DOHH2 (cell line): ENCODE data around the gene SLC6A6.

ENCODE experiments used
- H3F3A ChIP-seq: fragments of 200-600 bp; sonication (generic), shearing (Covaris generic); 2 replicates; pipeline ENCODE4 v1.6.0; 2016; ENCODE audit warnings: antibody characterized with exemption, mild to moderate bottlenecking; ENCODE audit not compliant: control insufficient read depth, insufficient read depth
- H3K27ac ChIP-seq: fragments of 200-600 bp; sonication (generic); 2 replicates; pipeline ENCODE4 v1.5.1; 2014; ENCODE audit warnings: low read depth, mild to moderate bottlenecking, low read length, moderate library complexity
- H3K27me3 ChIP-seq: fragments of 200-600 bp; sonication (generic); 2 replicates; pipeline ENCODE4 v1.6.1; 2014; ENCODE audit warnings: mild to moderate bottlenecking, low read length, mixed read lengths; ENCODE audit not compliant: control insufficient read depth
- H3K36me3 ChIP-seq: fragments of 200-600 bp; sonication (generic); 2 replicates; pipeline ENCODE4 v1.6.1; 2014; ENCODE audit warnings: mild to moderate bottlenecking, low read length, moderate library complexity, mixed read lengths; ENCODE audit not compliant: control insufficient read depth
- H3K4me1 ChIP-seq: fragments of 200-600 bp; sonication (generic); 2 replicates; pipeline ENCODE4 v1.6.1; 2014; ENCODE audit warnings: mild to moderate bottlenecking, low read length, mixed read lengths; ENCODE audit not compliant: control insufficient read depth
- H3K4me2 ChIP-seq: fragments of 200-600 bp; sonication (generic); 2 replicates; pipeline ENCODE4 v1.6.0; 2014; ENCODE audit warnings: mild to moderate bottlenecking, low read length, moderate library complexity
- H3K4me3 ChIP-seq: fragments of 200-600 bp; sonication (generic); 2 replicates; pipeline ENCODE4 v1.5.1; 2014; ENCODE audit warnings: mild to moderate bottlenecking, low read length, mixed read lengths
- H3K79me2 ChIP-seq: fragments of 200-600 bp; sonication (generic); 2 replicates; pipeline ENCODE4 v1.6.1; 2014; ENCODE audit warnings: mild to moderate bottlenecking, low read length, mixed read lengths; ENCODE audit not compliant: control insufficient read depth
- H3K9me2 ChIP-seq: fragments of 200-600 bp; sonication (generic); replicated peaks from 2 replicates; pipeline ENCODE4 v1.6.1; 2014; ENCODE audit warnings: mild to moderate bottlenecking, low read length, mixed read lengths; ENCODE audit not compliant: control insufficient read depth
- H3K9me3 ChIP-seq: fragments of 200-600 bp; sonication (generic); 2 replicates; pipeline ENCODE4 v1.6.1; 2014; ENCODE audit warnings: antibody characterized with exemption, low read length, mixed read lengths; ENCODE audit not compliant: control insufficient read depth, insufficient read depth
- H4K20me1 ChIP-seq: fragments of 200-600 bp; sonication (generic); 2 replicates; pipeline ENCODE4 v1.6.0; 2014; ENCODE audit warnings: low read depth, mild to moderate bottlenecking, antibody characterized with exemption, low read length, moderate library complexity; ENCODE audit not compliant: control insufficient read depth, insufficient read depth
- EZH2phosphoT487 ChIP-seq: fragments of 200-600 bp; sonication (generic); IDR thresholded peaks from 2 replicates; pipeline ENCODE4 v1.6.1; 2017; ENCODE audit warnings: borderline replicate concordance, mild to moderate bottlenecking, antibody characterized with exemption, low read length, moderate library complexity, mixed read lengths
- TF ChIP-seq, protein P1 (sequence below): fragments of 200-600 bp; sonication (generic); IDR thresholded peaks from one replicate; pipeline ENCODE4 v1.5.1; 2014; ENCODE audit warnings: antibody characterized with exemption, mild to moderate bottlenecking, low read depth, low read length; ENCODE audit not compliant: poor library complexity, severe bottlenecking

Gene SLC6A6

GRCh38 chr3:14413381-14414071 lies 11.1 kb downstream of the SLC6A6 start:
- Histone ChIP-seq H3K9me2 (no peaks in the 10 kb centered on the region), H3K36me3 (peaks cover 72% of the 10 kb centered on the region), H3K9me3 (no peaks in the 10 kb centered on the region), H3K4me3 (no peak overlapping the region), H4K20me1 (peaks cover 20% of the 10 kb centered on the region), H3K4me2 (peak overlapping the region; percentile 39; the same call in 1 of the 2 replicates), H3F3A (no peaks in the 10 kb centered on the region), H3K27ac (no peak overlapping the region), H3K27me3 (no peaks in the 10 kb centered on the region), H3K79me2 (peaks cover 92% of the 10 kb centered on the region), H3K4me1 (peaks cover 55% of the 10 kb centered on the region)
- no peak for TF ChIP-seq EZH2phosphoT487
- TF ChIP-seq, protein P1, sequence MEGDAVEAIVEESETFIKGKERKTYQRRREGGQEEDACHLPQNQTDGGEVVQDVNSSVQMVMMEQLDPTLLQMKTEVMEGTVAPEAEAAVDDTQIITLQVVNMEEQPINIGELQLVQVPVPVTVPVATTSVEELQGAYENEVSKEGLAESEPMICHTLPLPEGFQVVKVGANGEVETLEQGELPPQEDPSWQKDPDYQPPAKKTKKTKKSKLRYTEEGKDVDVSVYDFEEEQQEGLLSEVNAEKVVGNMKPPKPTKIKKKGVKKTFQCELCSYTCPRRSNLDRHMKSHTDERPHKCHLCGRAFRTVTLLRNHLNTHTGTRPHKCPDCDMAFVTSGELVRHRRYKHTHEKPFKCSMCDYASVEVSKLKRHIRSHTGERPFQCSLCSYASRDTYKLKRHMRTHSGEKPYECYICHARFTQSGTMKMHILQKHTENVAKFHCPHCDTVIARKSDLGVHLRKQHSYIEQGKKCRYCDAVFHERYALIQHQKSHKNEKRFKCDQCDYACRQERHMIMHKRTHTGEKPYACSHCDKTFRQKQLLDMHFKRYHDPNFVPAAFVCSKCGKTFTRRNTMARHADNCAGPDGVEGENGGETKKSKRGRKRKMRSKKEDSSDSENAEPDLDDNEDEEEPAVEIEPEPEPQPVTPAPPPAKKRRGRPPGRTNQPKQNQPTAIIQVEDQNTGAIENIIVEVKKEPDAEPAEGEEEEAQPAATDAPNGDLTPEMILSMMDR: no peak

GRCh38 chr3:14414846-14415464 lies 12.5 kb downstream of the SLC6A6 start:
- peaks cover 21% of the 10 kb centered on the region for H4K20me1 ChIP-seq
- no peaks in the 10 kb centered on the region for H3K9me2 ChIP-seq
- peaks cover 87% of the 10 kb centered on the region for H3K79me2 ChIP-seq
- peaks cover 43% of the 10 kb centered on the region for H3K4me1 ChIP-seq
- H3K4me2 ChIP-seq: no peak overlapping the region
- H3K36me3 ChIP-seq: peaks cover 72% of the 10 kb centered on the region
- no peak overlapping the region for H3K27ac ChIP-seq
- H3K4me3 ChIP-seq: no peak overlapping the region
- no peaks in the 10 kb centered on the region for H3K27me3 ChIP-seq
- no peak for TF ChIP-seq EZH2phosphoT487
- TF ChIP-seq, protein P1: no peak
- no peaks in the 10 kb centered on the region for H3K9me3 ChIP-seq
- H3F3A ChIP-seq: no peaks in the 10 kb centered on the region

DNA sequence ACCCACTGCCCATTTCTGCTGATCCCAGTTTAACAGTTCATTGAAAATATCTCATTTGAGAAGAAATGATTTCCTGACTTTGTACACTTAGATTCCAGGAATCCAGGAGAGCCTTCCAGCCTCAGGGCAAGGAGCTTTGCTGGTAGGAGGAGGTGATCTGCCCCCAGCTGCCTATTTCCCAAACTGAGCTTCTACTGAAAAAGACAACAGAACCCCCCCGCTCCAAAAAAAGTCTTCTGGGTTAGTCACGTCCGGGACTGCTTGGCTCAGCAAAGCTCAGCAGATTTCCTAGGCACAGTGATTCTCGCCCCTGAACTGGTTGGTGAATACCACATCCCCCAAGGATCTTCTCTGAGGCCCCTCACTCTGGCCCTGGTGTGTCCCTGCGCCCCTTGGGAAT lies 13.1 kb downstream of the SLC6A6 start:
- no peak overlapping the region for H3K4me2 ChIP-seq
- no peaks in the 10 kb centered on the region for H3K9me3 ChIP-seq
- no peaks in the 10 kb centered on the region for H3F3A ChIP-seq
- H3K9me2 ChIP-seq: no peaks in the 10 kb centered on the region
- no peaks in the 10 kb centered on the region for H3K27me3 ChIP-seq
- H3K27ac ChIP-seq: no peak overlapping the region
- peaks cover 81% of the 10 kb centered on the region for H3K79me2 ChIP-seq
- H3K36me3 ChIP-seq: peaks cover 68% of the 10 kb centered on the region
- H3K4me3 ChIP-seq: no peak overlapping the region
- TF ChIP-seq, protein P1: no peak
- TF ChIP-seq EZH2phosphoT487: no peak
- peaks cover 21% of the 10 kb centered on the region for H4K20me1 ChIP-seq
- H3K4me1 ChIP-seq: peaks cover 38% of the 10 kb centered on the region
